ENCODE results near the gene MMP17.
A peak's percentile ranks its signal among the peaks of the same experiment; 100 is the strongest.

Gene MMP17

GRCh38 chr12:131830914-131831571 is 2.9 kb downstream of the MMP17 start:
- DNase-seq (ENCODE audit: low spot score), result no peak

- no peak for DNase-seq (ENCODE audit: low spot score)
Observed at GRCh38 chr12:131831635-131832041, 3.4 kb downstream of the MMP17 start.

GRCh38 chr12:131832321-131833231 is 4.4 kb downstream of the MMP17 start:
- no peak for DNase-seq (ENCODE audit: low spot score)

GRCh38 chr12:131833288-131833895 is 5.2 kb downstream of the MMP17 start:
- DNase-seq (ENCODE audit: low spot score), result no peak

GRCh38 chr12:131833896-131834641 is 5.9 kb downstream of the MMP17 start:
- DNase-seq (ENCODE audit: low spot score), result no peak

GRCh38 chr12:131834798-131835615 is 6.8 kb downstream of the MMP17 start:
- no peak for DNase-seq (ENCODE audit: low spot score)

- DNase-seq (ENCODE audit: low spot score), result no peak
Observed at GRCh38 chr12:131835616-131836171, 7.5 kb downstream of the MMP17 start.

- peak; percentile 12 for DNase-seq (ENCODE audit: low spot score)
Observed at GRCh38 chr12:131836193-131836592, 8.0 kb downstream of the MMP17 start.

- DNase-seq (ENCODE audit: low spot score), result no peak
Observed at GRCh38 chr12:131836714-131837397, 8.7 kb downstream of the MMP17 start.

GRCh38 chr12:131840643-131841416 is 12.6 kb downstream of the MMP17 start:
- DNase-seq (ENCODE audit: low spot score), result no peak

GRCh38 chr12:131841547-131841946 is 13.4 kb downstream of the MMP17 start:
- no peak for DNase-seq (ENCODE audit: low spot score)

GRCh38 chr12:131842169-131842568 is 14.0 kb downstream of the MMP17 start:
- DNase-seq (ENCODE audit: low spot score), result no peak

- DNase-seq (ENCODE audit: low spot score), result no peak
Observed at GRCh38 chr12:131843527-131843926, 15.3 kb downstream of the MMP17 start.

- no peak for DNase-seq (ENCODE audit: low spot score)
Observed at GRCh38 chr12:131844140-131844539, 15.9 kb downstream of the MMP17 start.

- no peak for DNase-seq (ENCODE audit: low spot score)
Observed at GRCh38 chr12:131844656-131845055, 16.5 kb downstream of the MMP17 start.

- no peak for DNase-seq (ENCODE audit: low spot score)
Observed at GRCh38 chr12:131845121-131845520, 16.9 kb downstream of the MMP17 start.

- DNase-seq (ENCODE audit: low spot score), result no peak
Observed at GRCh38 chr12:131847456-131847855, 19.3 kb downstream of the MMP17 start.

- DNase-seq (ENCODE audit: low spot score), result no peak
Observed at GRCh38 chr12:131848753-131849152, 20.6 kb downstream of the MMP17 start.

GRCh38 chr12:131849700-131850553 is 21.7 kb downstream of the MMP17 start:
- DNase-seq (ENCODE audit: low spot score), result no peak
